SK-N-MC (cell line): ENCODE data around the gene ABCB8.

ENCODE experiments used
- EZH2 ChIP-seq: fragments of 200-600 bp; sonication (generic); IDR thresholded peaks from one replicate; pipeline ENCODE4 v1.6.1; 2017; ENCODE audit warnings: antibody characterized with exemption
- POLR2AphosphoS5 ChIP-seq: IDR thresholded peaks from 2 replicates; pipeline ENCODE4 v1.6.1; 2012; ENCODE audit warnings: mild to moderate bottlenecking, low read depth, low read length, borderline replicate concordance

DNA sequence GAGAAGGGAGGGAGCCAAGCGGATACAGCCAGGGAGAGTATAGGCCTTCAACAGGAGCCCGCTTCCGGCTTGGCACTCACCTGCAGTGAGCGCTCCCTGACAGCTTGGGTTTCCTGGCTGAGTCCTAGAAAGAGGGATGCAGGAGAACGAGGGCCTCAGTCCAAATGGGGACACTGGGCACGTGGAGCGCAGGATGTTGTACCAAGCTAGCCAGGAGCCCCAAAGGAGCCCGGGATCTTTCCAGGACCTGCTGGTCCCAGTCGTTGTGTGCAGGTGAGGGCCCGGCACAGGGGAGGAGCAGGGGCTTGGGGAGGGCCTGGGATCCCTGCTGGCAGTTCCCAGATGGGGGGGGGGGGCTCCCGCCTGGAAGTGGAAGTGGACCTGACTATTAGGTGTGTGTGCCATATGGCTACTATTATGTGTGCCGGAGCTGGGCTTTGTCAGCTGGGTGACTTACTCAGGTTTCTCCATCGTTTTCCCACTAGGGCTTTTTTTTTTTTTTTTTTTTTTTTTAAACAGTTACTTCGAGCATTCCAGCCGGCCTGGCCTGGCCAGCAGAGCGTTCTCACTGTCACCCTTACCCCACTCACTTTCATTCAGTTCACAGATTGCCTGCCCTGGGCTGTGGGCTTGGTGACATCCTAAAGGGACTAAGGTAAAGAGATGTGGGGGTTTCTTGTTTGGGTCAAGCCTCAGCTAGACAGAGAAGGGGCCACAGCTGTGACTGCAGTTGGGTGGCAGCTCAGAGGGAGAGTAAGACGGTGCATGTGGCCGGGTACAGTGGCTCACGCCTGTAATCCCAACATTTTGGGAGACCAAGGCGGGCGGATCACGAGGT lies 61.9 kb downstream of the ABCB8 start:
- no peak for TF ChIP-seq EZH2
- no peak for TF ChIP-seq POLR2AphosphoS5
